Neuronal stem cell (in vitro differentiated cells): ENCODE data around the gene ZNF445.
"Not testable (repeated sequence)": the region's sequence is repeated elsewhere in the genome, so short reads cannot be mapped to it uniquely, and the experiment has no call there.

ENCODE experiments used
- DNase-seq: peaks from one replicate; pipeline ENCODE4 v3.0.0-alpha.2; 2013; ENCODE audit warnings: low spot score
- H2AFZ ChIP-seq: one replicate; pipeline ENCODE4 v1.6.1; 2013; ENCODE audit warnings: mild to moderate bottlenecking, low read length, inconsistent platforms
- H2AK5ac ChIP-seq: 2 replicates; pipeline ENCODE4 v1.6.1; 2013; ENCODE audit warnings: low read depth, mild to moderate bottlenecking, inconsistent platforms, low read length, moderate library complexity, mixed read lengths
- H2BK120ac ChIP-seq: 2 replicates; pipeline ENCODE4 v1.6.1; 2013; ENCODE audit warnings: low read depth, mild to moderate bottlenecking, inconsistent platforms, low read length, moderate library complexity, mixed read lengths
- H2BK12ac ChIP-seq: one replicate; pipeline ENCODE4 v1.6.1; 2013; ENCODE audit warnings: low read length, inconsistent platforms
- H2BK15ac ChIP-seq: 2 replicates; pipeline ENCODE4 v1.6.1; 2013; ENCODE audit warnings: mild to moderate bottlenecking, low read length, inconsistent platforms, mixed read lengths
- H2BK5ac ChIP-seq: one replicate; pipeline ENCODE4 v1.6.1; 2013; ENCODE audit warnings: inconsistent platforms, mild to moderate bottlenecking, low read length, moderate library complexity
- H3K14ac ChIP-seq: one replicate; pipeline ENCODE4 v1.6.1; 2013; ENCODE audit warnings: low read length, inconsistent platforms
- H3K18ac ChIP-seq: 2 replicates; pipeline ENCODE4 v1.6.1; 2013; ENCODE audit warnings: low read length, inconsistent platforms
- H3K23ac ChIP-seq: 2 replicates; pipeline ENCODE4 v1.6.1; 2013; ENCODE audit warnings: low read depth, mild to moderate bottlenecking, mixed read lengths, low read length, inconsistent platforms; ENCODE audit not compliant: poor library complexity
- H3K27ac ChIP-seq: replicated peaks from 3 replicates; pipeline ENCODE4 v1.5.1; 2013; ENCODE audit warnings: low read length, inconsistent platforms
- H3K27me3 ChIP-seq, 3 experiments: 2 replicates each; pipeline ENCODE4 v1.6.1; 2013; ENCODE audit warnings: low read length in 3 of 3, mild to moderate bottlenecking in 2 of 3, inconsistent platforms in 1 of 3, low read depth in 1 of 3, mixed read lengths in 1 of 3, moderate library complexity in 1 of 3; ENCODE audit not compliant: control insufficient read depth in 3 of 3, insufficient read depth in 3 of 3
- H3K36me3 ChIP-seq, 2 donors: replicated peaks in 1 of 2; 2 replicates each; pipeline ENCODE4 v1.6.1; 2013; ENCODE audit warnings: low read length in 2 of 2; ENCODE audit not compliant: control insufficient read depth in 2 of 2, insufficient read depth in 2 of 2
- H3K4ac ChIP-seq: 2 replicates; pipeline ENCODE4 v1.6.1; 2013; ENCODE audit warnings: inconsistent platforms, mild to moderate bottlenecking, low read length, moderate library complexity
- H3K4me1 ChIP-seq, 2 donors: 1 replicate in 1 of 2; 2 replicates in 1 of 2; pipeline ENCODE4 v1.6.1; 2013; ENCODE audit warnings: low read length in 2 of 2, low read depth in 1 of 2; ENCODE audit not compliant: control insufficient read depth in 2 of 2, insufficient read depth in 1 of 2
- H3K4me2 ChIP-seq: one replicate; pipeline ENCODE4 v1.6.1; 2013; ENCODE audit warnings: mild to moderate bottlenecking, low read length, inconsistent platforms; ENCODE audit not compliant: insufficient read depth, poor library complexity, severe bottlenecking
- H3K4me3 ChIP-seq, 2 donors: 2 replicates each; pipeline ENCODE4 v1.5.1; 2013; ENCODE audit warnings: low read length in 2 of 2, mild to moderate bottlenecking in 2 of 2, inconsistent platforms in 1 of 2, moderate library complexity in 1 of 2
- H3K79me1 ChIP-seq: one replicate; pipeline ENCODE4 v1.6.1; 2013; ENCODE audit warnings: low read depth, mild to moderate bottlenecking, inconsistent platforms, low read length, moderate library complexity
- H3K9ac ChIP-seq: one replicate; pipeline ENCODE4 v1.6.1; 2013; ENCODE audit warnings: mild to moderate bottlenecking, low read depth, low read length, inconsistent platforms; ENCODE audit not compliant: poor library complexity
- H3K9me3 ChIP-seq, 2 donors: replicated peaks in 1 of 2; 2 replicates each; pipeline versions ENCODE3 to v1.6.1; 2013; ENCODE audit warnings: low read length in 2 of 2, mild to moderate bottlenecking in 2 of 2, inconsistent platforms in 1 of 2, low read depth in 1 of 2, mixed read lengths in 1 of 2, moderate library complexity in 1 of 2; ENCODE audit not compliant: control insufficient read depth in 2 of 2, insufficient read depth in 1 of 2
- H4K8ac ChIP-seq: one replicate; pipeline ENCODE4 v1.6.1; 2013; ENCODE audit warnings: low read depth, mild to moderate bottlenecking, inconsistent platforms, low read length, moderate library complexity
- H4K91ac ChIP-seq: one replicate; pipeline ENCODE4 v1.6.1; 2013; ENCODE audit warnings: low read length, low read depth, mild to moderate bottlenecking, inconsistent platforms; ENCODE audit not compliant: poor library complexity
- WGBS, 2 donors: extraction: QIAGEN DNeasy Blood & Tissue Kit; methylation state at CpG; one replicate each; pipeline ENCODE4 v1.1.7; 2013; ENCODE audit warnings: missing lambda C conversion rate in 2 of 2, mixed read lengths in 1 of 2; ENCODE audit not compliant: insufficient read length in 2 of 2, insufficient replicate concordance in 1 of 2; ENCODE audit errors: extremely low coverage in 2 of 2; 5-methylcytosine and 5-hydroxymethylcytosine counted together

The ZNF445 gene

DNA sequence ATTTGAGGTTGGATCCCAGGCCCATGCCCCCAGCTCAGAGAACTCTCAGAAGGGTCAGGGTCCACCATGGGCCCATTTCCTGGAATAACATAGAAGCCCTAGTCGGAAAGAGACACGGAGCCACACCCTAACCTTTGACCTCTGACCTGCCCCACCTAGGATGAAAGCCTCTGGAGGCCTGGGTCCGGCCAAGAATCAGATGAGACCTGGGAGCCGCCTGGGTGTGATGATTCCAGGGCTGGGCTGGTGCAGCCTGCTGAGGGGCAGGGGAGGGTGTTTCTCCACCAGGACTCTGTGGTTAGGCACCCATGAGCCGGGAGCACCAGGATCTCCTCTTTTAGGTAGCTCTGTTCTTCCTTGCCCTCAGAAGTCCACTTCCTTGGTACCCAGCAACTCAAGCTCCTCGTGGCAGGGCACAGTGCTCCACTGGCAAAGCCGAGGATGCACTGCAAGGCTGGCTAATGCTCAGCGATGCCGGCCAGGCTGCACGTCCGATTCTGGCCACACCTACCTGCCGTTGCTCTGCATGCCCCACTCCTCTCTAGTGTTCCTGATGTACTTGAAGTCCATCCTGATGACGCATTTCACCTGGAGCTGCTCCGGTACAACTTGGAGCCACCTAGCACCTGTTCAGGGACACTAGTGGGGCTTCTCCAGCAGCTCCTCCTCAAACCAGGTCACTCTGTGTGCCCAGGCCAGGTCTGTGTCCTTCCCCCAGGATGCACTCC is 57.4 kb downstream of the ZNF445 start:
- DNase-seq = no peak

DNA sequence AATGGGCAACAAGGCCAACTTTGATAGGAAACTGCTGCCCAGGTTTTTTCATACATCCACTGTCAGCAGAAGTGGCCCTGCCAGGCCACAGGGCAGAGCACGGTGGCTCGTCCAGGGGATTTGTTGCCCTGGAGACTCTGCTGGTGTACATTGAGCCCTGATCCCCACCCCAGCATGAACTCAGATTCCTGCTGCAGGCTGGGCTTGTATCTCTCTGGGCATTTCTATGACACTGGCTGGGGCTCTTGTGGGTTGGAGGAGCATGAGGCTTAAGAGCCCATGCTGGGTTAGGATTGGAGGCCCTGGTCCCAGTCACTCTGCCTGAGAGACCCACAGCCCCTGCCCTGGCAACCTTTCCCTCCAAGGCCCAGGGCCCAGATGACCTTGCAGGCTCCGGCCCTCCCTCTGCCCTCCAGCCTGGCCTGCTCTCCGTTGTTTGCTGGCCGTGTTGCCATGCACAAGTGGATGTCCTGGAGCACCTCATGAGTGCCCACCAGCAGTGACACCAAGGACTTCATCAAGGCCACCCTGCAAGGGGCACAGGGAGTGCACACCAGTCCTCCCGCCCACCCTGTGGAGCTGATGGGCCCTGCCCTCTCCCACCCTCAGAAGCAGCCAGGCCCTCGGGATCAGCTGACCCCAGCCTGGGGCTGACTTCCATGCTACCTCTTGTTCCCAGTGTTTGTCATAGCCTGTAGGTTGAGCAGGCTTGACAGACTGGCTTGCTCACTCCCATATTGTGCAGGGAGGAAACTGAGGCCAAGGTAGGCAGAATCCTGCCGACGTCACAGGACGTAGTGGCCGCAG is 58.2 kb downstream of the ZNF445 start:
- H2BK5ac ChIP-seq = no peak overlapping the region
- H4K8ac ChIP-seq = no peak overlapping the region
- no CpG with 5 or more reads among the region's 11 CpGs for WGBS, 2 donors
- peak overlapping the region; percentile 41 for H3K18ac ChIP-seq
- H3K27me3 ChIP-seq = peaks cover 0 to 3% (median 0%) of the 10 kb centered on the region in 3 experiments
- H2BK120ac ChIP-seq = no peak overlapping the region
- no peak overlapping the region for H2BK15ac ChIP-seq
- H3K79me1 ChIP-seq = no peaks in the 10 kb centered on the region
- H4K91ac ChIP-seq = no peak overlapping the region
- no peak overlapping the region for H2BK12ac ChIP-seq
- no peak overlapping the region for H3K27ac ChIP-seq
- no peak for DNase-seq
- peak overlapping the region; percentile 33 for H2AK5ac ChIP-seq
- no peaks in the 10 kb centered on the region for H3K9me3 ChIP-seq
- H2AFZ ChIP-seq = no peak overlapping the region
- no peaks in the 10 kb centered on the region for H3K36me3 ChIP-seq
- no peak overlapping the region for H3K4me3 ChIP-seq
- H3K4me2 ChIP-seq = no peak overlapping the region
- peak overlapping the region; percentile 38 for H3K9ac ChIP-seq
- no peak overlapping the region for H3K23ac ChIP-seq
- no peak overlapping the region for H3K4ac ChIP-seq
- peaks cover 0 to 4% of the 10 kb centered on the region in 2 donors for H3K4me1 ChIP-seq
- no peak overlapping the region for H3K14ac ChIP-seq

More for the DNA sequence above, 57.4 kb downstream of the ZNF445 start:
- no peak overlapping the region for H3K4ac ChIP-seq
- H3K79me1 ChIP-seq = no peaks in the 10 kb centered on the region
- no peak overlapping the region for H3K4me3 ChIP-seq
- WGBS, 2 donors = no CpG with 5 or more reads among the region's 14 CpGs
- H2BK5ac ChIP-seq = no peak overlapping the region
- peak overlapping the region; percentile 86 for H2BK12ac ChIP-seq
- H3K36me3 ChIP-seq = no peaks in the 10 kb centered on the region
- no peak overlapping the region for H2BK15ac ChIP-seq
- H4K8ac ChIP-seq = no peak overlapping the region
- H3K18ac ChIP-seq = peak overlapping the region; percentile 65
- H3K4me1 ChIP-seq = peaks cover 0 to 4% of the 10 kb centered on the region in 2 donors
- no peak overlapping the region for H3K14ac ChIP-seq
- H3K23ac ChIP-seq = peak overlapping the region; percentile 66
- H3K27me3 ChIP-seq = peaks cover 0 to 3% (median 0%) of the 10 kb centered on the region in 3 experiments
- H3K9ac ChIP-seq = no peak overlapping the region
- H3K9me3 ChIP-seq = no peaks in the 10 kb centered on the region
- peak overlapping the region; percentile 6 for H2AK5ac ChIP-seq
- no peak overlapping the region for H3K27ac ChIP-seq
- H2AFZ ChIP-seq = no peak overlapping the region
- no peak overlapping the region for H4K91ac ChIP-seq
- H3K4me2 ChIP-seq = no peak overlapping the region
- H2BK120ac ChIP-seq = no peak overlapping the region

DNA sequence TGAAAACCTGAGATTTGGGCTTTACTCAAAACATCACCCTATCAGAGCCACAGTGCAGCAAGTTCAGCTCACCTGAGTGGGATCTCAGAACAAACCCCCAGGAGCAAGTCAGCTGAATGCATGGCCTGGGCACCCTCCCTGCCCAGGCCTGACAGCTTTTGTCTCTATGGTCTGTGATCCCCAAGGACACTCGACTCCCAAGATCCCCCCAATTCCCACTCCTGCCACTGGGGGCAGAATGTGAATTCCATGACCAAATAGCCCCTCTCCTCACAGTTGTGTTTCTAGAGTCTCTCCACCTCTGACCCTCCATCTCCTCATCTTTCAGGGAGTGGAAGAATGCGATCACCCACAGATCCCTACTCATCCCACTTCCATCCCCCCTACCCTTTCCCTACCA is 58.9 kb downstream of the ZNF445 start:
- H3K4me1 ChIP-seq = peaks cover 0 to 4% of the 10 kb centered on the region in 2 donors
- no peak overlapping the region for H2BK5ac ChIP-seq
- no peak overlapping the region for H3K27ac ChIP-seq
- DNase-seq = no peak
- no peak overlapping the region for H2AFZ ChIP-seq
- H4K91ac ChIP-seq = no peak overlapping the region
- H3K36me3 ChIP-seq = no peaks in the 10 kb centered on the region
- no peak overlapping the region for H3K4me2 ChIP-seq
- no CpG with 5 or more reads among the region's 2 CpGs for WGBS, 2 donors
- no peaks in the 10 kb centered on the region for H3K79me1 ChIP-seq
- H3K14ac ChIP-seq = no peak overlapping the region
- H3K4me3 ChIP-seq = no peak overlapping the region
- H3K27me3 ChIP-seq = peaks cover 0 to 3% (median 0%) of the 10 kb centered on the region in 3 experiments
- H2BK120ac ChIP-seq = no peak overlapping the region
- H3K4ac ChIP-seq = no peak overlapping the region
- no peak overlapping the region for H3K18ac ChIP-seq
- H3K9me3 ChIP-seq = no peaks in the 10 kb centered on the region
- no peak overlapping the region for H3K23ac ChIP-seq
- no peak overlapping the region for H2BK15ac ChIP-seq
- no peak overlapping the region for H2AK5ac ChIP-seq
- H2BK12ac ChIP-seq = no peak overlapping the region
- no peak overlapping the region for H3K9ac ChIP-seq
- H4K8ac ChIP-seq = no peak overlapping the region

DNA sequence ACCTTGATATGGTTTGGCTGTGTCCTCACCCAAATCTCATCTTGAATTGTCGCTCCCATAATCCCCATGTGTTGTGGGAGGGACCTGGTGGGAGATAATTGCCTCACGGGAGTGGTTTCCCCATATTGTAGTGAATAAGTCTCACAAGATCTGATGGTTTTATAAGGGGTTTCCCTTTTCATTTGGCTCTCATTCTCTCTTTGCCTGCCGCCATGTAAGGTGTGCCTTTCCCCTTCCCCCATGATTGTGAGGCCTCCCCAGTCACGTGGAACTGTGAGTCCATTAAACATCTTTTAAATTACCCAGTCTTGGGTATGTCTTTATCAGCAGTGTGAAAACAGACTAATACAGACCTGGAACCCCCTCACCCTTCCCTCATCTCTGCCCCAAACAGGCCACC is 59.4 kb downstream of the ZNF445 start:
- H3K27me3 ChIP-seq, H2BK15ac ChIP-seq, H3K9me3 ChIP-seq, H4K8ac ChIP-seq, H4K91ac ChIP-seq, H2BK120ac ChIP-seq, H3K18ac ChIP-seq, H3K9ac ChIP-seq, H3K4me3 ChIP-seq, H2AFZ ChIP-seq, H3K36me3 ChIP-seq, H2BK12ac ChIP-seq, DNase-seq, H3K79me1 ChIP-seq, H2AK5ac ChIP-seq, H3K27ac ChIP-seq, H3K4ac ChIP-seq, H3K23ac ChIP-seq, H3K4me2 ChIP-seq, H3K4me1 ChIP-seq, H3K14ac ChIP-seq: not testable (repeated sequence)
- H2BK5ac ChIP-seq = peak overlapping the region; percentile 3
- WGBS, 2 donors = no CpG with 5 or more reads among the region's 4 CpGs
